ENCODE results near the gene HNF1B.

- TF ChIP-seq ARNTL (CRISPR knock-in tag; IDR thresholded peaks at IDR 0.05; ENCODE audit: borderline replicate concordance, low read depth) (no peak), CSDC2 (CRISPR knock-in tag; IDR thresholded peaks at IDR 0.05) (no peak), ISL1 (CRISPR knock-in tag; IDR thresholded peaks at IDR 0.05) (no peak), PATZ1 (CRISPR knock-in tag; IDR thresholded peaks at IDR 0.05; ENCODE audit: borderline replicate concordance) (no peak)
These were observed 47.5 kb downstream of the HNF1B start for GRCh38 chr17:37697381-37697780.

Measured in SK-N-SH treated with all-trans-retinoic acid at 6 μM for 48 hours (cell line).